ENCODE measurements around the gene GRAMD1A.
A peak's percentile ranks its signal among the peaks of the same experiment; 100 is the strongest.

Gene GRAMD1A

GRCh38 chr19:34998777-34999497, 1.2 kb upstream of the GRAMD1A start:
- peak overlapping the region; percentile 96 for H3K4me3 ChIP-seq (ENCODE audit: low read length)
- H3K27ac ChIP-seq (ENCODE audit: low read depth, low read length), result no peak overlapping the region
- H3K4me2 ChIP-seq (ENCODE audit: low read length), result peak overlapping the region; percentile 92
- no peaks in the 10 kb centered on the region for H3K9me2 ChIP-seq (replicated peaks; ENCODE audit: control insufficient read depth, low read length)
- H4K20me1 ChIP-seq (ENCODE audit: control insufficient read depth, insufficient read depth, low read depth, low read length), result peaks cover 17% of the 10 kb centered on the region
- no peaks in the 10 kb centered on the region for H3K9me3 ChIP-seq (ENCODE audit: control insufficient read depth, insufficient read depth, low read length)
- peaks cover 61% of the 10 kb centered on the region for H3K4me1 ChIP-seq (ENCODE audit: control insufficient read depth, low read length)
- peaks cover 44% of the 10 kb centered on the region for H3K79me2 ChIP-seq (ENCODE audit: control insufficient read depth, low read length)
- no peak for TF ChIP-seq EZH2phosphoT487 (IDR thresholded peaks at IDR 0.05; ENCODE audit: borderline replicate concordance, low read length)
- TF ChIP-seq, protein P1, sequence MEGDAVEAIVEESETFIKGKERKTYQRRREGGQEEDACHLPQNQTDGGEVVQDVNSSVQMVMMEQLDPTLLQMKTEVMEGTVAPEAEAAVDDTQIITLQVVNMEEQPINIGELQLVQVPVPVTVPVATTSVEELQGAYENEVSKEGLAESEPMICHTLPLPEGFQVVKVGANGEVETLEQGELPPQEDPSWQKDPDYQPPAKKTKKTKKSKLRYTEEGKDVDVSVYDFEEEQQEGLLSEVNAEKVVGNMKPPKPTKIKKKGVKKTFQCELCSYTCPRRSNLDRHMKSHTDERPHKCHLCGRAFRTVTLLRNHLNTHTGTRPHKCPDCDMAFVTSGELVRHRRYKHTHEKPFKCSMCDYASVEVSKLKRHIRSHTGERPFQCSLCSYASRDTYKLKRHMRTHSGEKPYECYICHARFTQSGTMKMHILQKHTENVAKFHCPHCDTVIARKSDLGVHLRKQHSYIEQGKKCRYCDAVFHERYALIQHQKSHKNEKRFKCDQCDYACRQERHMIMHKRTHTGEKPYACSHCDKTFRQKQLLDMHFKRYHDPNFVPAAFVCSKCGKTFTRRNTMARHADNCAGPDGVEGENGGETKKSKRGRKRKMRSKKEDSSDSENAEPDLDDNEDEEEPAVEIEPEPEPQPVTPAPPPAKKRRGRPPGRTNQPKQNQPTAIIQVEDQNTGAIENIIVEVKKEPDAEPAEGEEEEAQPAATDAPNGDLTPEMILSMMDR (IDR thresholded peaks at IDR 0.05; ENCODE audit: low read depth, low read length, poor library complexity, severe bottlenecking), result no peak
- H3K27me3 ChIP-seq (ENCODE audit: control insufficient read depth, low read length), result no peaks in the 10 kb centered on the region
- H3K36me3 ChIP-seq (ENCODE audit: control insufficient read depth, low read length), result peaks cover 32% of the 10 kb centered on the region
- peaks cover 19% of the 10 kb centered on the region for H3F3A ChIP-seq (ENCODE audit: control insufficient read depth, insufficient read depth)

GRCh38 chr19:35000338-35000646, 169 bp downstream of the GRAMD1A start:
- peaks cover 26% of the 10 kb centered on the region for H4K20me1 ChIP-seq (ENCODE audit: control insufficient read depth, insufficient read depth, low read depth, low read length)
- peak overlapping the region; percentile 92 for H3K4me2 ChIP-seq (ENCODE audit: low read length)
- H3K27me3 ChIP-seq (ENCODE audit: control insufficient read depth, low read length), result no peaks in the 10 kb centered on the region
- TF ChIP-seq, protein P1 (IDR thresholded peaks at IDR 0.05; ENCODE audit: low read depth, low read length, poor library complexity, severe bottlenecking), result no peak
- TF ChIP-seq EZH2phosphoT487 (IDR thresholded peaks at IDR 0.05; ENCODE audit: borderline replicate concordance, low read length), result no peak
- H3K4me3 ChIP-seq (ENCODE audit: low read length), result peak overlapping the region; percentile 96
- H3K9me2 ChIP-seq (replicated peaks; ENCODE audit: control insufficient read depth, low read length), result no peaks in the 10 kb centered on the region
- H3K9me3 ChIP-seq (ENCODE audit: control insufficient read depth, insufficient read depth, low read length), result no peaks in the 10 kb centered on the region
- peak overlapping the region; percentile 78 for H3K27ac ChIP-seq (ENCODE audit: low read depth, low read length)
- H3K79me2 ChIP-seq (ENCODE audit: control insufficient read depth, low read length), result peaks cover 58% of the 10 kb centered on the region
- peaks cover 19% of the 10 kb centered on the region for H3F3A ChIP-seq (ENCODE audit: control insufficient read depth, insufficient read depth)
- peaks cover 44% of the 10 kb centered on the region for H3K36me3 ChIP-seq (ENCODE audit: control insufficient read depth, low read length)
- peaks cover 62% of the 10 kb centered on the region for H3K4me1 ChIP-seq (ENCODE audit: control insufficient read depth, low read length)

- Histone ChIP-seq H3K4me2 (ENCODE audit: low read length) (peak overlapping the region; percentile 92), H3K4me3 (ENCODE audit: low read length) (peak overlapping the region; percentile 96), H3K4me1 (ENCODE audit: control insufficient read depth, low read length) (peaks cover 62% of the 10 kb centered on the region), H3K27ac (ENCODE audit: low read depth, low read length) (peak overlapping the region; percentile 78), H3K9me2 (replicated peaks; ENCODE audit: control insufficient read depth, low read length) (no peaks in the 10 kb centered on the region), H4K20me1 (ENCODE audit: control insufficient read depth, insufficient read depth, low read depth, low read length) (peaks cover 26% of the 10 kb centered on the region), H3F3A (ENCODE audit: control insufficient read depth, insufficient read depth) (peaks cover 19% of the 10 kb centered on the region), H3K79me2 (ENCODE audit: control insufficient read depth, low read length) (peaks cover 64% of the 10 kb centered on the region), H3K9me3 (ENCODE audit: control insufficient read depth, insufficient read depth, low read length) (no peaks in the 10 kb centered on the region), H3K27me3 (ENCODE audit: control insufficient read depth, low read length) (no peaks in the 10 kb centered on the region), H3K36me3 (ENCODE audit: control insufficient read depth, low read length) (peaks cover 49% of the 10 kb centered on the region)
- TF ChIP-seq EZH2phosphoT487 (IDR thresholded peaks at IDR 0.05; ENCODE audit: borderline replicate concordance, low read length), result no peak
- TF ChIP-seq, protein P1 (IDR thresholded peaks at IDR 0.05; ENCODE audit: low read depth, low read length, poor library complexity, severe bottlenecking), result no peak
These were observed 751 bp downstream of the GRAMD1A start for GRCh38 chr19:35000647-35001501.
